Loucy (cell line): ENCODE measurements around the gene SLC24A2.

Experiments used
- CTCF ChIP-seq: fragments of 200-600 bp; sonication (generic); conservative IDR thresholded peaks from 2 replicates; pipeline ENCODE4 v1.5.1; 2014; ENCODE audit warnings: mild to moderate bottlenecking, antibody characterized with exemption, low read length
- EZH2phosphoT487 ChIP-seq: fragments of 200-600 bp; IDR thresholded peaks from 2 replicates; pipeline ENCODE4 v1.6.1; 2018; ENCODE audit warnings: antibody characterized with exemption, mild to moderate bottlenecking, moderate library complexity, borderline replicate concordance

- TF ChIP-seq CTCF (no peak), EZH2phosphoT487 (no peak)
Measured at GRCh38 chr9:19782005-19782404, 6.8 kb downstream of the SLC24A2 start.
